Gastroesophageal sphincter (tissue), 4 donors: Measurements from ENCODE around the gene DBNDD2. TPM values are rescaled to one million over a fixed set of nuclear protein-coding genes. Genes with fewer than 3 reads are reported as not detected.

Experiments used
- ATAC-seq: fragments of 150-250 bp; one replicate; pipeline ENCODE4 v1.9.1; 2016; ENCODE audit warnings: mild to moderate bottlenecking, moderate library complexity
- H3K27ac ChIP-seq, 4 donors: fragments of 200-600 bp; sonication (generic) in 3 of 4; 1 replicate in 3 of 4; 2 replicates in 1 of 4; pipeline ENCODE4 v1.5.1; 2016 to 2019
- H3K27me3 ChIP-seq: fragments of 200-600 bp; sonication (generic); one replicate; pipeline ENCODE4 v1.5.1; 2019
- H3K36me3 ChIP-seq, 2 donors: fragments of 200-600 bp; sonication (generic); one replicate each; pipeline ENCODE4 v1.5.1; 2019; ENCODE audit warnings: control low read depth in 1 of 2
- H3K4me1 ChIP-seq, 3 donors: fragments of 200-600 bp; sonication (generic); 1 replicate in 2 of 3; 2 replicates in 1 of 3; pipeline ENCODE4 v1.5.1; 2016 to 2019; ENCODE audit warnings: control low read depth in 2 of 3
- H3K4me3 ChIP-seq, 2 donors: fragments of 200-600 bp; sonication (generic); one replicate each; pipeline ENCODE4 v1.5.1; 2019; ENCODE audit warnings: mild to moderate bottlenecking in 1 of 2, moderate library complexity in 1 of 2
- H3K9me3 ChIP-seq, 3 donors: fragments of 200-600 bp; sonication (generic); one replicate each; pipeline ENCODE4 v1.5.1; 2017 to 2019; ENCODE audit warnings: control low read depth in 2 of 3
- CTCF ChIP-seq, 4 experiments: fragments of 200-600 bp in 2 of 4; fragments of 450-650 bp in 2 of 4; sonication (generic) in 1 of 4; IDR thresholded peaks; one replicate each; pipeline ENCODE4 v1.5.1; 2017 to 2019; ENCODE audit warnings: antibody characterized with exemption in 4 of 4, mild to moderate bottlenecking in 2 of 4, moderate library complexity in 2 of 4
- EP300 ChIP-seq: sonication (generic); formaldehyde crosslinking; IDR thresholded peaks from one replicate; pipeline ENCODE4 v1.6.1; 2017; ENCODE audit warnings: antibody characterized with exemption, mild to moderate bottlenecking
- POLR2A ChIP-seq, 2 donors: fragments of 450-650 bp; IDR thresholded peaks; one replicate each; pipeline ENCODE4 v1.6.1; 2017; ENCODE audit warnings: antibody characterized with exemption in 2 of 2, mild to moderate bottlenecking in 2 of 2, moderate library complexity in 1 of 2
- POLR2AphosphoS5 ChIP-seq: sonication (generic); formaldehyde crosslinking; IDR thresholded peaks from one replicate; pipeline ENCODE4 v1.6.1; 2017; ENCODE audit warnings: antibody characterized with exemption
- WGBS, 2 donors: methylation state at CpG; one replicate each; pipeline ENCODE4 v1.1.5; 2018; ENCODE audit warnings: low coverage in 1 of 2; 5-methylcytosine and 5-hydroxymethylcytosine counted together
- total RNA-seq, 4 donors: library from RNA; depleted of rRNA; stranded (reverse); fragments of >200 nt; gene quantifications; one replicate each; pipeline ENCODE4 v1.1.0, GENCODE V29; 2016

Gene DBNDD2
- total RNA-seq, 4 donors from 2014 or later: 84.9 to 132 (median 106) TPM

- Histone ChIP-seq H3K4me1 (peaks cover 0 to 46% (median 13%) of the 10 kb centered on the region in 3 donors), H3K27me3 (no peaks in the 10 kb centered on the region), H3K36me3 (peaks cover 4 to 51% of the 10 kb centered on the region in 2 donors), H3K4me3 (no peak overlapping the region), H3K9me3 (no peaks in the 10 kb centered on the region), H3K27ac (no peak overlapping the region)
- TF ChIP-seq CTCF (IDR thresholded peaks at IDR 0.05): no peak
- ATAC-seq: no peak
Observed at GRCh38 chr20:45367126-45367525, 41.0 kb upstream of the DBNDD2 start.

DNA sequence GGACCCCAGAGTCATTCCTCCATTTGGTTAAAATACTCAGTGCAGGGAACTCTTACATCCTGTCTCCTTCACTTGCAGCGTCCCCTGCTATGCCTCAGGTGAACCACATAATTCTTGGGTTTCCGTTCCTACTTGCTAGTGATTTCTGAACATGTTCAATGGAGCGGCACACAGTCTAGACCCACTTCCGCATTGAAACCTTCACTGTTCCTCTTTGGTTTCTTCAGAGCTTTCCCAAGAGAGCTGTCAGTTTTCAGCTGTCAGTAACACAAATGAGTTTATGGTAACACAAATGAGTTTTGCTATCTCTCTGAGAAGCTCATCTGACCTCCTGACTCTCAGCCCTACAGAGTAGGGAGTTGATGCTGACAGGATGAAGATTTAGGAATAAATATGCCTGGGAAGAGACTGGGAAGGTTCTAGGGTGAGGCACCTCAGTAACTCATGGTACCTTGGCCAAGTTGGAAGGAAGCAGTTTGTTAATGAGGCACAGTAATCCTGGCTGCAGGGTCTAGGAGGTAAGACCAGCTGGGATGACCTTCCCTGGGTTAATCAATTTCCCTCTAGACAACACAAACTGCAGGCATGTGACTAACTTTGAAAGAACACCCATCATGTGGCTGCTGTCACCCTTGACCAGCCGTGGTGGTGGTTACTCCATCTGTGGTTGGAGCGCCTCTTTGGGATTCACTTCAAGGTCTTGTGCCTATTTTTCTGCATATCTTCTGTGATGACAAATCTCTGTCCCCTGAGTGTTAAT is 39.7 kb upstream of the DBNDD2 start:
- H3K4me1 ChIP-seq: peaks cover 0 to 53% (median 15%) of the 10 kb centered on the region in 3 donors
- H3K36me3 ChIP-seq: peaks cover 4 to 51% of the 10 kb centered on the region in 2 donors
- peak overlapping the region in 1 of 4 donors; percentile 23 for H3K27ac ChIP-seq
- 83 to 85% methylated on average over 2 to 6 of the region's 6 CpGs for WGBS, 2 donors
- no peaks in the 10 kb centered on the region for H3K9me3 ChIP-seq
- H3K27me3 ChIP-seq: no peaks in the 10 kb centered on the region
- ATAC-seq: no peak
- no peak overlapping the region for H3K4me3 ChIP-seq
- TF ChIP-seq EP300: no peak

DNA sequence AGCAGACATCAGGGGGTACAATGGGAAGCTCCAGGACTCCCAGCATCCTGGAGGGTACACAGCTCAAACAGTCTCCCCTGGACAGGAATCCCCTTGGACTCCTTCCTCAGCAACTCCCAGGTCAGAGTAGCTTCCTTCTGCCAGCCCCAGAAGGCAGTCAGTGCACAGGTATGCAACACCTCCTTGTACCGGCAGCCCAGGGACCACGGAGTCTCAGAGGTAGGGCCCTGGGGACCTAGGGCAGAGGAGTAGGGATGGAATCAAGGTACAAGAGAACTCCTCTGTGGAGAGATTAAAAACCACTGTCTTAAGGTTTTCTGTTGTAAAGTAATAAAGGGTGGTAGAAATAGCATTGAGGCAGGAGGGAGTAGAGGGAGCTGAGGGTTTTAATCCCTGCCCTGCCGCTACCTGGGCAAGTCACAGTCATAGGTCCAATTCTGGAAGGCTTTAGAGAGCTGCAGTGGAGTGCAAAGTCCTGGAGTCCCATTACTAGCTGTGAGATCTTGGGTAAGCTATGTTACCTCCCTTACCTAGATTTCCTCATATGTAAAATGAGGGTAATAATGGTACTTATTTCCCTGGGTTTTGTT is 37.4 kb upstream of the DBNDD2 start:
- 89 to 100% methylated on average over 1 of the region's 3 CpGs for WGBS, 2 donors
- Histone ChIP-seq H3K36me3 (peaks cover 4 to 54% of the 10 kb centered on the region in 2 donors), H3K27me3 (no peaks in the 10 kb centered on the region), H3K4me1 (peaks cover 0 to 39% (median 6%) of the 10 kb centered on the region in 3 donors), H3K27ac (no peak overlapping the region), H3K9me3 (no peaks in the 10 kb centered on the region), H3K4me3 (no peak overlapping the region)
- no peak for ATAC-seq
- no peak for TF ChIP-seq POLR2AphosphoS5
- no peak for TF ChIP-seq CTCF (IDR thresholded peaks at IDR 0.05)
- no peak for TF ChIP-seq EP300
- TF ChIP-seq POLR2A (IDR thresholded peaks at IDR 0.05): no peak

GRCh38 chr20:45372241-45372640 is 35.8 kb upstream of the DBNDD2 start:
- H3K9me3 ChIP-seq: no peaks in the 10 kb centered on the region
- no peak for TF ChIP-seq EP300
- TF ChIP-seq POLR2A (IDR thresholded peaks at IDR 0.05): no peak
- no peak for TF ChIP-seq CTCF (IDR thresholded peaks at IDR 0.05)
- no peak for TF ChIP-seq POLR2AphosphoS5
- H3K36me3 ChIP-seq: peaks cover 0 to 38% of the 10 kb centered on the region in 2 donors
- peaks cover 0 to 33% (median 6%) of the 10 kb centered on the region in 3 donors for H3K4me1 ChIP-seq
- peak overlapping the region in 3 of 4 donors; percentile 80 to 87 (median 84) for H3K27ac ChIP-seq
- no peak for ATAC-seq
- no peak overlapping the region for H3K4me3 ChIP-seq
- 50 to 79% methylated on average over 1 to 6 of the region's 10 CpGs for WGBS, 2 donors
- no peaks in the 10 kb centered on the region for H3K27me3 ChIP-seq

GRCh38 chr20:45372646-45373352 is 35.3 kb upstream of the DBNDD2 start:
- Histone ChIP-seq H3K4me3 (peak overlapping the region in 1 of 2 donors; percentile 57), H3K27me3 (no peaks in the 10 kb centered on the region), H3K36me3 (peaks cover 0 to 32% of the 10 kb centered on the region in 2 donors), H3K27ac (peak overlapping the region; percentile 60 to 87 (median 82)), H3K9me3 (no peaks in the 10 kb centered on the region), H3K4me1 (peaks cover 0 to 27% (median 6%) of the 10 kb centered on the region in 3 donors)
- no peak for TF ChIP-seq POLR2AphosphoS5
- TF ChIP-seq CTCF (IDR thresholded peaks at IDR 0.05): no peak
- TF ChIP-seq POLR2A (IDR thresholded peaks at IDR 0.05): no peak
- no peak for TF ChIP-seq EP300
- WGBS, 2 donors: 38 to 39% methylated on average over 7 to 10 of the region's 30 CpGs
- peak; percentile 44 for ATAC-seq
